H9 (cell line): Measurements from ENCODE around the gene TLR10. TPM values are rescaled to one million over a fixed set of nuclear protein-coding genes. Genes with fewer than 3 reads are reported as not detected.

Experiments
- DNase-seq: peaks from one replicate; pipeline ENCODE4 v3.0.0-alpha.2; 2017
- H2AFZ ChIP-seq: one replicate; pipeline ENCODE4 v1.6.1; 2013; ENCODE audit warnings: mild to moderate bottlenecking, low read length, control low read depth, moderate library complexity
- H2AK5ac ChIP-seq: 2 replicates; pipeline ENCODE4 v1.6.1; 2013; ENCODE audit warnings: low read length, control low read depth, mixed read lengths; ENCODE audit not compliant: insufficient read length
- H2BK120ac ChIP-seq: one replicate; pipeline ENCODE4 v1.6.1; 2013; ENCODE audit warnings: low read depth, mild to moderate bottlenecking, low read length, control low read depth, inconsistent platforms; ENCODE audit not compliant: poor library complexity, severe bottlenecking
- H2BK12ac ChIP-seq: 2 replicates; pipeline ENCODE4 v1.6.1; 2013; ENCODE audit warnings: low read length, control low read depth, mixed read lengths, low read depth; ENCODE audit not compliant: insufficient read length
- H2BK15ac ChIP-seq: 2 replicates; pipeline ENCODE4 v1.6.1; 2013; ENCODE audit warnings: low read depth, low read length, control low read depth
- H2BK20ac ChIP-seq: one replicate; pipeline ENCODE4 v1.6.1; 2013; ENCODE audit warnings: low read depth, mild to moderate bottlenecking, low read length, control low read depth, inconsistent platforms; ENCODE audit not compliant: poor library complexity, severe bottlenecking
- H2BK5ac ChIP-seq: 2 replicates; pipeline ENCODE4 v1.6.1; 2013; ENCODE audit warnings: low read length, control low read depth, mixed read lengths; ENCODE audit not compliant: insufficient read length
- H3K14ac ChIP-seq: 2 replicates; pipeline ENCODE4 v1.6.1; 2013; ENCODE audit warnings: low read length, control low read depth; ENCODE audit not compliant: insufficient read depth
- H3K18ac ChIP-seq: 2 replicates; pipeline ENCODE4 v1.6.1; 2013; ENCODE audit warnings: low read depth, mild to moderate bottlenecking, mixed read lengths, low read length, control low read depth; ENCODE audit not compliant: insufficient read length
- H3K23ac ChIP-seq: 2 replicates; pipeline ENCODE4 v1.6.1; 2013; ENCODE audit warnings: low read length, control low read depth, mixed read lengths, low read depth; ENCODE audit not compliant: insufficient read length
- H3K23me2 ChIP-seq: 2 replicates; pipeline ENCODE4 v1.6.1; 2013; ENCODE audit warnings: low read depth, mild to moderate bottlenecking, mixed read lengths, low read length, control low read depth; ENCODE audit not compliant: insufficient read length, poor library complexity, severe bottlenecking
- H3K27ac ChIP-seq: 2 replicates; pipeline ENCODE4 v1.5.1; 2013; ENCODE audit warnings: low read length, control low read depth, mixed read lengths, low read depth; ENCODE audit not compliant: insufficient read length
- H3K27me3 ChIP-seq: 2 replicates; pipeline ENCODE4 v1.6.1; 2013; ENCODE audit warnings: low read length, control low read depth, inconsistent platforms; ENCODE audit not compliant: insufficient read depth
- H3K4ac ChIP-seq: 2 replicates; pipeline ENCODE4 v1.6.1; 2013; ENCODE audit warnings: low read depth, mild to moderate bottlenecking, control low read depth, inconsistent platforms, low read length, moderate library complexity
- H3K4me1 ChIP-seq: 2 replicates; pipeline ENCODE4 v1.6.1; 2013; ENCODE audit warnings: low read length, control low read depth, inconsistent platforms; ENCODE audit not compliant: insufficient read depth
- H3K4me2 ChIP-seq: 2 replicates; pipeline ENCODE4 v1.6.1; 2013; ENCODE audit warnings: low read length, control low read depth, mixed read lengths; ENCODE audit not compliant: insufficient read length, insufficient read depth
- H3K56ac ChIP-seq: 2 replicates; pipeline ENCODE4 v1.6.1; 2013; ENCODE audit warnings: low read depth, mild to moderate bottlenecking, mixed read lengths, low read length, control low read depth; ENCODE audit not compliant: insufficient read length
- H3K79me1 ChIP-seq: 2 replicates; pipeline ENCODE4 v1.6.1; 2013; ENCODE audit warnings: low read depth, mild to moderate bottlenecking, moderate library complexity, low read length, control low read depth, inconsistent platforms; ENCODE audit not compliant: insufficient read depth, poor library complexity, severe bottlenecking
- H3K79me2 ChIP-seq: 2 replicates; pipeline ENCODE4 v1.6.1; 2013; ENCODE audit warnings: low read length, control low read depth, inconsistent platforms; ENCODE audit not compliant: insufficient read depth
- H3K9ac ChIP-seq: 2 replicates; pipeline ENCODE4 v1.6.1; 2013; ENCODE audit warnings: low read length, control low read depth, mixed read lengths; ENCODE audit not compliant: insufficient read length; ENCODE audit errors: extremely low read depth
- H3K9me3 ChIP-seq: one replicate; pipeline ENCODE4 v1.6.1; 2013; ENCODE audit warnings: low read depth, low read length, inconsistent platforms; ENCODE audit not compliant: control insufficient read depth
- H3T11ph ChIP-seq: one replicate; pipeline ENCODE4 v1.6.1; 2013; ENCODE audit warnings: mild to moderate bottlenecking, low read length, control low read depth, inconsistent platforms
- H4K20me1 ChIP-seq: one replicate; pipeline ENCODE4 v1.6.1; 2013; ENCODE audit not compliant: control insufficient read depth, insufficient read length, insufficient read depth
- H4K5ac ChIP-seq: 2 replicates; pipeline ENCODE4 v1.6.1; 2013; ENCODE audit warnings: low read depth, mild to moderate bottlenecking, mixed read lengths, low read length, control low read depth; ENCODE audit not compliant: insufficient read length
- H4K8ac ChIP-seq: replicated peaks from 2 replicates; pipeline ENCODE4 v1.6.1; 2013; ENCODE audit warnings: low read length, control low read depth, mixed read lengths, low read depth; ENCODE audit not compliant: insufficient read length
- H4K91ac ChIP-seq: 2 replicates; pipeline ENCODE4 v1.6.1; 2013; ENCODE audit warnings: low read depth, mild to moderate bottlenecking, moderate library complexity, mixed read lengths, low read length, control low read depth; ENCODE audit not compliant: insufficient read length
- H3K27ac Mint-ChIP-seq, 3 experiments: 2 replicates in 2 of 3; 3 replicates in 1 of 3; pipeline ENCODE4 v1.8.0; 2020 to 2021; ENCODE audit warnings: mixed read lengths in 3 of 3, mild to moderate bottlenecking in 1 of 3, moderate library complexity in 1 of 3
- H3K27me3 Mint-ChIP-seq: 2 replicates; pipeline ENCODE4 v1.8.0; 2021; ENCODE audit warnings: low read depth, mild to moderate bottlenecking, moderate library complexity, mixed read lengths
- H3K36me3 Mint-ChIP-seq, 3 experiments: 2 replicates in 2 of 3; 3 replicates in 1 of 3; pipeline ENCODE4 v1.8.0; 2020 to 2021; ENCODE audit warnings: low read depth in 3 of 3, mixed read lengths in 3 of 3; ENCODE audit not compliant: insufficient read depth in 1 of 3
- H3K4me1 Mint-ChIP-seq, 2 experiments: 2 replicates each; pipeline ENCODE4 v1.8.0; 2020; ENCODE audit warnings: mixed read lengths in 2 of 2
- H3K4me3 Mint-ChIP-seq, 2 experiments: 2 replicates in 1 of 2; 3 replicates in 1 of 2; pipeline ENCODE4 v1.8.0; 2020 to 2021; ENCODE audit warnings: mild to moderate bottlenecking in 2 of 2, mixed read lengths in 2 of 2, moderate library complexity in 1 of 2
- H3K9me3 Mint-ChIP-seq, 2 experiments: 2 replicates in 1 of 2; 3 replicates in 1 of 2; pipeline ENCODE4 v1.8.0; 2020; ENCODE audit warnings: mild to moderate bottlenecking in 2 of 2, mixed read lengths in 2 of 2, moderate library complexity in 1 of 2
- WGBS: extraction: QIAGEN DNeasy Blood & Tissue Kit; methylation state at CpG from one replicate; pipeline ENCODE4 v1.1.7; 2013; ENCODE audit warnings: missing lambda C conversion rate, low lambda C conversion rate, mixed read lengths; ENCODE audit not compliant: insufficient read length; ENCODE audit errors: extremely low coverage; 5-methylcytosine and 5-hydroxymethylcytosine counted together
- total RNA-seq: library from RNA; stranded (reverse); gene quantifications from 2 replicates; pipeline ENCODE4 v1.2.1, GENCODE V29; 2021
- TF ChIP-seq, protein P1 (sequence below): fragments of 200-600 bp; sonication (generic); conservative IDR thresholded peaks from 3 replicates; pipeline ENCODE4 v1.8.0; 2021; ENCODE audit warnings: antibody characterized with exemption, mild to moderate bottlenecking

The TLR10 gene
- total RNA-seq, 1 experiment from 2014 or later, result not detected

DNA sequence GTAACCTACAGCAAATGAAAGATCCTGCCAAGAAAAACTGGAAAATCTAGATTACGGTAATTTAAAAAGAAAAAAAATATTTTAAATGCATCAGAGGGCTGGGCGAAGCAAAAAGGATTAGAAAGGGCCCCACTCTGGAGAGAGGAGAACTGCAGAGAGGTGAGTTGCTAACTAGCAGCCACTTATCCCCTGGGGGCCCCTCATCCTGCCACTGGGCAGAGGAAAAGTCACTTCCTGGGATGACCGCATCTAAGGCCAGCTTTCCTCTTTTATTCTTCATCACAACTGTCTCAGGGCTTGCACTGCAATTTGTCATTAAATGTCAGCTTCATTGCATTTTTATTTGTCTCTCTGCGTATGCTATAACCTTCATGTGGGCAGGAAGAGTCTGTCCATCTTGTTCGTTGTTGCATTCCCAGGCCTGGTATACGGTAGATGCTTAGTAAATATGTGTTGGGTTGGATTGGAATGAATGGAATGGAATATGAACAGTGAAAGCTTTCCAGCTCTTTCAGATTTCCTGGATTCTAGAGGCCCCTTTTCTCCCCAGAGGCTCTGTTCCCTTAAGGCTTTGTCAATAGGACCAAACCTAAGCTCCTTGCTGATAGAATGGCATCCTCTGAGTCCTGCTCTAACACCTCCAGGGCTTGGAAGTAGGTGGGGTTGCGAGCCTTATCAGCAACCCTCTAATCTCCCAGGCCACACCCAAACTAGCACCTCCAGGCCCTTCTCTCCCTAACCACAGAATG, 58.9 kb downstream of the TLR10 start:
- Histone ChIP-seq H2BK12ac (no peak overlapping the region), H3K18ac (no peak overlapping the region), H2AK5ac (no peak overlapping the region), H3K9ac (no peak overlapping the region), H3K14ac (no peak overlapping the region), H4K5ac (no peak overlapping the region), H3K23me2 (no peaks in the 10 kb centered on the region), H2BK5ac (no peak overlapping the region), H3K79me1 (no peaks in the 10 kb centered on the region), H3K79me2 (no peaks in the 10 kb centered on the region), H3K56ac (no peak overlapping the region), H3K27me3 (no peaks in the 10 kb centered on the region), H3K27ac (no peak overlapping the region), H2BK15ac (no peak overlapping the region), H3K4me2 (no peak overlapping the region), H3K4me1 (no peaks in the 10 kb centered on the region; the same call in 1 of the 2 replicates), H4K8ac (no peak overlapping the region), H3K23ac (no peak overlapping the region), H4K20me1 (no peaks in the 10 kb centered on the region), H4K91ac (no peak overlapping the region), H2BK120ac (no peak overlapping the region), H3K9me3 (no peaks in the 10 kb centered on the region), H3K4ac (no peak overlapping the region), H2BK20ac (no peak overlapping the region), H3T11ph (no peak overlapping the region), H2AFZ (no peak overlapping the region)
- no peaks in the 10 kb centered on the region for H3K36me3 Mint-ChIP-seq
- no peak overlapping the region for H3K4me3 Mint-ChIP-seq
- H3K27ac Mint-ChIP-seq, result peak overlapping the region in 1 of 3 experiments; percentile 13; a peak in 1 of 7 replicates
- no peak for DNase-seq
- TF ChIP-seq, protein P1, sequence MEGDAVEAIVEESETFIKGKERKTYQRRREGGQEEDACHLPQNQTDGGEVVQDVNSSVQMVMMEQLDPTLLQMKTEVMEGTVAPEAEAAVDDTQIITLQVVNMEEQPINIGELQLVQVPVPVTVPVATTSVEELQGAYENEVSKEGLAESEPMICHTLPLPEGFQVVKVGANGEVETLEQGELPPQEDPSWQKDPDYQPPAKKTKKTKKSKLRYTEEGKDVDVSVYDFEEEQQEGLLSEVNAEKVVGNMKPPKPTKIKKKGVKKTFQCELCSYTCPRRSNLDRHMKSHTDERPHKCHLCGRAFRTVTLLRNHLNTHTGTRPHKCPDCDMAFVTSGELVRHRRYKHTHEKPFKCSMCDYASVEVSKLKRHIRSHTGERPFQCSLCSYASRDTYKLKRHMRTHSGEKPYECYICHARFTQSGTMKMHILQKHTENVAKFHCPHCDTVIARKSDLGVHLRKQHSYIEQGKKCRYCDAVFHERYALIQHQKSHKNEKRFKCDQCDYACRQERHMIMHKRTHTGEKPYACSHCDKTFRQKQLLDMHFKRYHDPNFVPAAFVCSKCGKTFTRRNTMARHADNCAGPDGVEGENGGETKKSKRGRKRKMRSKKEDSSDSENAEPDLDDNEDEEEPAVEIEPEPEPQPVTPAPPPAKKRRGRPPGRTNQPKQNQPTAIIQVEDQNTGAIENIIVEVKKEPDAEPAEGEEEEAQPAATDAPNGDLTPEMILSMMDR, result no peak
- no peaks in the 10 kb centered on the region for H3K9me3 Mint-ChIP-seq
- H3K27me3 Mint-ChIP-seq, result peaks cover 3% of the 10 kb centered on the region
- WGBS, result no CpG with 5 or more reads among the region's 7 CpGs
- peaks cover 16 to 20% of the 10 kb centered on the region in 2 experiments for H3K4me1 Mint-ChIP-seq
